Inferior parietal cortex (tissue), 1 donor: Measurements from ENCODE around the gene SEPTIN5.

Source experiments
- DNase-seq: peaks from one replicate; pipeline ENCODE4 v3.0.0-alpha.2; 2016; ENCODE audit errors: extremely low spot score

Gene SEPTIN5

DNA sequence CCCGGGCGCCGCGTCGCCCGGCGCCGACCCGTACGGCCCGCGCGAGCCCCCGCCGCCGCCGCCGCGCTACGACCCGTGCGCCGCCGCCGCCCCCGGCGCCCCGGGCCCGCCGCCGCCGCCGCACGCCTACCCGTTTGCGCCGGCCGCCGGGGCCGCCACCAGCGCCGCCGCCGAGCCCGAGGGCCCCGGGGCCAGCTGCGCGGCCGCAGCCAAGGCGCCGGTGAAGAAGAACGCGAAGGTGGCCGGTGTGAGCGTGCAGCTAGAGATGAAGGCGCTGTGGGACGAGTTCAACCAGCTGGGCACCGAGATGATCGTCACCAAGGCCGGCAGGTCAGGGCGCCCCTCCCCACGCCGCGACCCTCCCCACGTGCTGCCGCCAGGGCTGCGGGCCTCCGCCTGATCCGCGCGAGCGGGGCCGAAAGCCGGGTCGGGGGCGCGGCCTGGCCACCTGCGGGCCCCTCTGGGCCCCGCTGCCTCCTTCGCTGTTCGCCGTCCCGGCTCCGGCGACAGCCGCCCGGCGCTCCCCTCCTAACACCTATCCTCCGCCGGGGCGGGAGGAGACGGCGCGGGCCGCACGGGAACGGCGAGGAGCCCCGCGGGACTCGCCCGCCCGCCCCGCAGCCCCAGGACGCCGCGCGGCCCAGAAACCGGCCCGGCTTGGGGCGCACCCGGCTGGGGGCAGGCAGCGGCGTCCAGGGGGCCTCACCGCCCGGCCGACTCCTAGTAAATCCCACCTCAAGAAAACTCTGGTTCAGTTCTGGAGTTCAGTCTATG lies 46.8 kb downstream of the SEPTIN5 start:
- DNase-seq: no peak

DNA sequence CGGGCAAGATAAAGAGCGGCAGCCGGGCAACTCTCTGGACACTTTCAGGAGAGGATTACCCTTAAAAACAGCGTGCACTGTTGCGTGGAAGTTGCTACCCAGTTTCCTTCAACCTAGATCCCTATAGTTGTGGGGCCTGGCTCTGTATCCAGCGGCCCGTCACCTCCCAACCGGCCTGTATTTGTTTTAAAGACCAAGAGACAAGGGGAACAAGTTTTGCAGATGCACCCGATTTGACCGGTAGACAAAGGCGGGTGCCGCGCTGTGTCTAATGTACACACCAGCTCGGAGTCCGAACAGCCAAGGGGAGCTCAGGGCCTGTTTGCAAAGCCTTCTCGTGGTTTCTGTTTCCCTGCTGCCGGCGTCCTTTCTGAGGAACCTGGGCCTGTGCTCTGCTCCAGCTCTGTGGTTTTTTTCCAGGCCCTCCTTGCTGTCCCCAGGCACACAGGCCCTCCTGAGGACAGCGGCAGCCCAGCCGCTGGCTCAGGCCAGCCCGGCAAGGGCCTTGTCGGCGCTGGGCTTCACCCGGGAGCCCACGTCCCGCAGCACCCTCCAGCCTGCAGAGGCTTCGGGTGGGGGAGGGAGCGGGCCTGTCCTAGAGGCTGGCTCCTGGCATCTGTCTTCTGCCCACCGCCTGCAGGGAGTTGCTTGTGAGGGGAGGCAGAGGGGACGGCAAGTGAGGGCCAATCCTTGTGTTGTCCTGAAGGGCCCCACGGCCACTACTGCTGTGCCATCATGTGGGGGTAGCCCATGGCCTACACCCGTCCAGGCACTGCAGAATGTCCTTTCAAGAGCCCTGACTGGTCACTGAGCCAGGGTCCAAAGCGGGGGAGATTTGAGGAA lies 47.6 kb downstream of the SEPTIN5 start:
- no peak for DNase-seq

DNA sequence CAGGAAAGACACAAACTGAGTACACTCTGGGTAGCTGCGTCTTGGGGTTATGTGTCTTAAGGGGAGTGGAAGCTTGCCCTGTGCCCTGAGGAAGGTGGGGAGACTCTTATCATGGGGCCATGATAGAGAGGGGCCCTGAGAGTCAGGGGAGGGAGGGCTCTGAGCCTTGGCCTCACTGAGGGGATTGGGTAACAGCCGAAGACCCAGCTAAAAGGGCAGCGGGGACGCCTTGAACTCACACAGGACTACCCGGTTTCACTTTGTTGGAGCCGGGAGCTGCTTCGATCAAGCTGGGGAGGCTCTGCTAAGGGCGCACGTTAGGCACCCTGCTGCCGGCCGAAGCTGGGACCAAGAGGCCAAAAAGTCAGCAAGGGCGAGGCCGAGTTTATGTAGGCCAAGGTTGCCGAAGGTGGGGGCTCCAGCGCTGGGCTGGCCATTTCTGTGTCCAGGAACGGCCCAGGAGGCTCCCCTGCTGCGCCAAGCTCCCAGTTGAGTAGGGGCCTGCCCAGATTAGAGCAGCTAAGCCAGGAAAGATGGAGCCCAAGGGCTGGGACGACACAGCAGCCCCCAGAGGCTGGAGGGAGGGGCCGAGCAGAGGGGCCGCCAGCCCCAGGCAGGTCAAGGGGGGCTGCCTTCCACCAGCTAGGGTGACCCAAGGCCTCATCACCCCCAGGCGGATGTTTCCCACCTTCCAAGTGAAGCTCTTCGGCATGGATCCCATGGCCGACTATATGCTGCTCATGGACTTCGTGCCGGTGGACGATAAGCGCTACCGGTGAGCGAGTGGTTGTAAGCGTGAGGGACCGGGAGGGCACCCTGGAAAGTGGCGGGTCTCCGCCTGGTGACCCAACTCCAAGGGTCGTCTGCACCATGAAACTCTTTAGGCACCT lies 48.5 kb downstream of the SEPTIN5 start:
- no peak for DNase-seq

DNA sequence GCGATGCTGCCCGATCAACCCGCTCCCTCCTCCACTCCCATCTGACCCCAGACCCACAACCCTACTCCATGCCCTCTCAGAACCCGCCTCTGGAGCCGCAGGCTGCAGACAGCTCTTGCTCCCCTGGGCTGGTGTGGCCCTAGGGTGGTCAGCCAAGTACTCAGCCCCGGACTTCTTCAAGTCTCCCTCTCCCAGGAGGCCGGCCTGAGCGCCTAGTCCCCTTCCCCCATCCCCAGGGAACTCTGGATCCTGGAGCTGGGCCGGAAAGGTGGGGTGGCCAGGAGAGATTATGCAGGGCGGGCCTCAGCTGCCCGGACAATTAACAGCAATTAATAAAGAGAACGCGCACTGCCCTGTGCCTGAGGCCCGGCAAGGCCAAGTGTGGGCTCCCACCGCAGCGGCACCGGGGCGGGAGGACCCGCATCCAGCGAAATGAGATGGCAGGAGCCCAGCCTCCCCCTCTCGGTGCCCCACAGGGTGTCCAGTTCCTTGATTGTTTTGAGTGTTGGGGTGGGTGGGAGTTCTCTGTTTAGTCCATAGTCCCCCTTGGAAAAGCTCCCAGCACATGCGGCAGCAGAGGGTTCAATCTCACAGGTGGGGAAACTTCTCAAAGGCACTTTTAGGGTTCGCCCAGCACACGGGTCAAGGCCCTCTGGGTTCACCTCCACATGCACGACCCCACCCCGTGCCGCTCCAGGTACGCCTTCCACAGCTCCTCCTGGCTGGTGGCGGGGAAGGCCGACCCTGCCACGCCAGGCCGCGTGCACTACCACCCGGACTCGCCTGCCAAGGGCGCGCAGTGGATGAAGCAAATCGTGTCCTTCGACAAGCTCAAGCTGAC lies 49.4 kb downstream of the SEPTIN5 start:
- no peak for DNase-seq

DNA sequence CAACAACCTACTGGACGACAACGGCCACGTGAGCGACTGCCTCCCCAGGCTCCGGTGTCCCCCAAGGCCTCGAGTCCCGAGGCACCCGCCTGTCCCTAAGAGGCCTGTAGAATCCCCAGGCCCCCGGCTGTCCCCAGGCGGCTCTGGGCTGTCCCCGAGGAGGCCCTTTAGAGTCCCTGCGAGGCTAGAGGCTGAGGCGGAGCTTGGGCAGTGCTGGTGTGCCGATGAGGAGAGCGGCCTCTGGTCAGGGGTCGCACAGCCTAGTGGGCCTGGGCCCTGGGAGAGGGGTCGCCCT lies 49.9 kb downstream of the SEPTIN5 start:
- no peak for DNase-seq

DNA sequence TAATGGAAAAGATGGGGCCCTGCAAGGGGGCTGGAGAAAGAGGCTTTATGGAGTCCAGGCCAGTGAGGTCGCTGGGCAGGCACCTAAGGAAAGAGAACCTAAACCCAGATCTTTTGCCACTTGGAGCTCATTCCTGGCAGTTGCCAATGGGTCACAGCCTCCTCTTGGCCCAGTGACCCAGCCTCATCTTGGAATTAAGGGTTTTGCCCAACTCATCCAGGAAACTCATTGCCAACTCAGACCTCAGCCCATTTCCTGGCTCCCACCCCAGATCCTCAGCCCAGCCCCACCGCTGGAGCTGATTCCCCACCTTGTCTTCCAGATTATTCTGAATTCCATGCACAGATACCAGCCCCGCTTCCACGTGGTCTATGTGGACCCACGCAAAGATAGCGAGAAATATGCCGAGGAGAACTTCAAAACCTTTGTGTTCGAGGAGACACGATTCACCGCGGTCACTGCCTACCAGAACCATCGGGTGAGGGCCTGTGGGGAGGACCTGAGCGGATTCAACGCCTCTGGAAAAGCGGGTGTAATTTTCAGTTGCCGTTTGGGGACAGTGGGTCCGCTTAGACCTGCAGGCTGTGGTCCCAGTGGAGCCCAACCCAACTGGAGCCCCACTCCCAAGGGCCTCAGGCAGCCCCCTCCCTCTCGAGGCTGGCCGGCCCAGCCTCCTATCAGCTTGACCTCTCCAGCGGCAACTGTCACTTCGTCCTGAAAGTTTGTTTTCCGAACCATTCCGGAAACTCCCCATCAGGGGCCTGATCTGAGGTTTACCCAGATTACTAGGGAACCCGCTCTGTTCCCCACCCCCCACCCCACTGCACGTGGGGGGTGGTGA lies 50.6 kb downstream of the SEPTIN5 start:
- no peak for DNase-seq

DNA sequence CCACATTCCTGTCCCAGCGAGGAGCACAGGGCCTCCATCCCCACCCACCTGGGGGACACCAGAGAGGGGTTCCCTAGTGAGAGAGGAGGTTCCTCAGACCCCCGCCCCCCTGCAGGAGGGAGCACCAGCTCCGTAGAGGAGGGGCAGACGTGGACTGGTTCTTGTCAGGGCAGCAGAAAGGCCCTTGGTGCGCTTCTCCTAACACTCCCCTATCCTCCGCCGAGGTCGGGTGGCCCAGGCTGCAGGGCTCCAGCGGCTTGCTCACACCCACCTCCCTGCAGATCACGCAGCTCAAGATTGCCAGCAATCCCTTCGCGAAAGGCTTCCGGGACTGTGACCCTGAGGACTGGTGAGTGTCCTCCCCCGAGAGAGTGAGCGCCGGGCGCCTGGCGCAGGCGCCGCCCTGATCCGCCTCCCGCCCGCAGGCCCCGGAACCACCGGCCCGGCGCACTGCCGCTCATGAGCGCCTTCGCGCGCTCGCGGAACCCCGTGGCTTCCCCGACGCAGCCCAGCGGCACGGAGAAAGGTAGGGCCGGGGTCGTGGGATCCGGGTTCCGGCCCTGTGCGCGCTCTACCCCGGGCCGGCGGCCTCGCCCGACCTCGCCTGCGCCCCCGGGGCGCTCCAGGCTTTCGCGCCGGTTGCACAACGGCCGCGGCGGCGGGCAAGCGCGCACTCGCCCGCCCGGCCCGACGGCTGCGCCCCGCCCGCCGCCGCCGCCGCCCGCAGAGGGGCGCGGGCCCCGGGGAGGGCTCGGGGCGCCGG lies 51.4 kb downstream of the SEPTIN5 start:
- DNase-seq: no peak

DNA sequence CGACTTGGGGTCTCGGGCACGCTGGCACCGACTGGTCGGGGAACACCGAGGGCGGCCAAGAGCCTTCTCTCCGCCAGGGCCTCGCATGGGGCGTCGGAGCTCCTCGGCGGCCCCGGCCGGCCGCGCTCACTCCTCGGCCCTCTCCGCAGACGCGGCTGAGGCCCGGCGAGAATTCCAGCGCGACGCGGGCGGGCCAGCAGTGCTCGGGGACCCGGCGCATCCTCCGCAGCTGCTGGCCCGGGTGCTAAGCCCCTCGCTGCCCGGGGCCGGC lies 51.9 kb downstream of the SEPTIN5 start:
- DNase-seq: no peak

DNA sequence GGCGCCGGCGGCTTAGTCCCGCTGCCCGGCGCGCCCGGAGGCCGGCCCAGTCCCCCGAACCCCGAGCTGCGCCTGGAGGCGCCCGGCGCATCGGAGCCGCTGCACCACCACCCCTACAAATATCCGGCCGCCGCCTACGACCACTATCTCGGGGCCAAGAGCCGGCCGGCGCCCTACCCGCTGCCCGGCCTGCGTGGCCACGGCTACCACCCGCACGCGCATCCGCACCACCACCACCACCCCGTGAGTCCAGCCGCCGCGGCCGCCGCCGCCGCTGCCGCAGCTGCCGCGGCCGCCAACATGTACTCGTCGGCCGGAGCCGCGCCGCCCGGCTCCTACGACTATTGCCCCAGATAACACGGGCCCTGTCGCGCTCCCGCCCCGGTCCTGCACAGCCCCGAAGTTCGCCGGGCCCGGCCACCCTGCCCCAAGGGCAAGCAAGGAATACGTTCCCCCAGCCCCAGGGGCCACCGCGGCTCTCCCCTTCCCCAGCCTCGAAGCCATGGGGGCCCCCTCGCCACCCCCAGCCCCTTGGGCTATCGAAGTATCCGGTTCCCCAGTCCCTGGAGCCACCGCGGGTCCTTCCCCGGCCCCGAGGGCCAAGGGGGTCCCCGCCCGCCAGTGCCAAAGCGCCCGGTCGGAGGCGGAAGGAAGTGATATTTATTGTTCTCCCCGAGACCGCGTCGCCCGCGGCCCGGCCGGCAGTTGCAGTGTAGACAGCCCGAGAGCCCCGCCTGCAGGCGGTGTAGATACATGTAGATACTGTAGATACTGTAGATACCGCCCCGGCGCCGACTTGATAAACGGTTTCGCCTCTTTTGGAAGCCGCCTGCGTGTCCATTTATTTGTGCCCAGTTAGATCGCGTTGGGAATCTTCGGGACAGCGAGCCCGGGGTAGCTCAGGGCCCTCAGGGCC lies 52.5 kb downstream of the SEPTIN5 start:
- DNase-seq: no peak

DNA sequence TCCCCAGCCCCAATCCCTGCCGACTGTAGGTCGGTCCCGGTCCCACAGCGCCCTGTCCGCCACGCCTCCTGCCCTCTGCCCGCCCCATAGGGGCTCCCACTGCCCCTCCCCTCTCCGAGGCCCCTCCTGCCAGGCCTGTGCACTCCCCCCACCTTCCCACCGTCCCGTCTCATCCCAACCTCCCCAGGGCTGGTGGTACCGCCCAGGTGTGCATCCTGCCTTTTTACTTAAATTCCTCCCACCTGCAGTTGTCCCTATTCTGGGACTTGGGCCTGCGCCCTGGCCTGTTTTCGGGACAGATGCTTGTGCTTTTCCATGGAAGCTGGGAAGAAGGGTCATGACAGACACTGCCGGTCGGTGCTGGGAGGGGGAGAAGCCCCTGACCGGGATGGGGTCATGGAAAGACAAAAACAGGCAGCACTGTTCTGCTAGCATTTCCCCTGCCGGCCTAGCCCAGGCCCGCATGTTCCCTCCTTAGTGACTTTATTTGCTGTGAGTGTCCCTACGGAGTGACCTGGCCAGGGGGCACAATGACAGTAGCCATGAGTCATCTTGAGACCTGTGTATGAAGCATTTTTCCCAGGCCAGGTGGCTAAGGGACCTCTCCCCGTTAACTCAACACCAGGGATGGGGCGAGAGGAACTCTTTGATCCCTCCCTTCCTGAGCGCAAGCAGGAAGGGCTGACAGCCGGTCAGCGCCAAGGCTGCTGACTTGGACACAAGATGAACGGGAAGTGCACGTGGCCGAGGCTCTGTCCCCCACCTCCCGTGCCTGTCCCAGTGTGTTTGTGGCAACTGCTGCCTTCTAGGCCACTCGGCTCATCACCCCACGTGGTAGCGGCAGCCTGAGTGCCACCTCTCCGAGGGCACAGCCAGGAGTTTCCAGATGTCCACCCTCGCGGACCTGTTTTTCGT lies 53.4 kb downstream of the SEPTIN5 start:
- no peak for DNase-seq

DNA sequence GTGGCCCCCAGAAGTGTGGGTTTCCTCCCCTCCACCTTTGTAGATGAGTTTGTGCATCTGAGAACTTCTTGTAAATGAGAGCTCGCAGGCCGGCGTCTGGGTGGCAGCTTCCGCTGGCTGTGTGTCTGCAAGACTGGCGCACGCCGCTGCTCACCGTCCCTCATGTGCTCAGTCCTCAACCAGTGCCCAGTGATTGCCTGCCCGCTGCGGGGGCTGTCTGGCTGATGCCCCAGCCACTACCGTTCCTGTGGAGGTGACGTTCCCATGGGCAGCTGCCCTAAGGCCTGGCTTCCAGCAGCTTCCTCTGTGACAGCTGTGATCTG lies 55.1 kb downstream of the SEPTIN5 start:
- DNase-seq: no peak

DNA sequence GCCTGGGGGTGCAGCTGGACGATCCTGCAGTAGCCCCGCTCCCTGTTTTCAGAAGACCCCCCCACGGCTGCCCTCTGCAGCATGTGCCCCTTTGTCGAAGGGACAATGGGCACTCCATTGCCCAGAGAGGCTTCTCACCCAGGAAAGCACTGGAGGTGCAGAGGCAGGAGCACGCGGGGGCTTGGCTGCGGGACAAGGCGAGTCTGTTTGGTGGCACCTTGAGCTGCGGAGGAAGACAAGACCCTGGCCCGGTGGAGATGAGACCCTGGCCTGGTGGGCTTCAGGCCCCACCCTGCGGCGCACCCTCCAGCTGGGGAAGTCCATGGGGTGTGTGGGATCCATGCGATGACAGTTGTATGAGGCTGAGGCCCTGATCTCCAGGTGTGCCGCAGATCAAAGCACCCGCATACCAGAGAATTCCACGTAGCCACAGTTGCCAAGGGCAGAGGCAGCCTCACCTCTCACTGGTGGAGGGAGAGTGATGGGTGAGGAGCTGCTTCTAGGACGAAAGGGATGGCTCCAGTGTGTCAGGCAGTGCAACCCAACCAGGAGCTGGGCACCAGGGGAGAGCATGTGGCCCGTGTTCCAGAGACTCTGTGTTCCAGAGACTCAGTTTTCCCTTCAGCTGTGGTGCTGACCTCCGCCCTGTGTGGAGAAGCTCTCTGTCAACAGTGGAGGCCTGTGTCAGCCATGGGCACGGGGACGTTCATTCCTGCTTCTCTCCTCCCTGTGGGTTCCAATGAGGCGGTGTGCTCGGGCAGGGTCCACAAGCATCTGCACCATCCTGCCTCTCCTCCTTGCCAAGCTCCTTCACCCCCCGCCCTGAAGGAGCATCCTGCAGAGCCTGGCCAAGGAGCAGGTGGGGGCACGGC lies 56.3 kb downstream of the SEPTIN5 start:
- no peak for DNase-seq

DNA sequence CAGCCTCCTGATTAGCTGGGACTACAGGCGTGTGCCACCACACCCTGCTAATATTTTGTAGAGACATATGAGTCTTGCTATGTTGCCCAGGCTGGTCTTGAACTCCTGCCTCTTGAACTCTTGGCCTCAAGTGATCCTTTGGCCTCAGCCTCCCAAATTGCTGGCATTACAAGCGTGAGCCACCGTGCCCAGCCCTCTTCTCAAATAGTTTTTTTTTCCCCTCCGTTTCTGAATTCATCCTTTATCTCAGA lies 58.0 kb downstream of the SEPTIN5 start:
- no peak for DNase-seq
